HG02970 (cell line): Measurements from ENCODE around the gene BCL2L12.
A peak's percentile ranks its signal among the peaks of the same experiment; 100 is the strongest.
"Not testable (repeated sequence)": the region's sequence is repeated elsewhere in the genome, so short reads cannot be mapped to it uniquely, and the experiment has no call there.

Experiments
- ATAC-seq: cut with Tn5 transposase; IDR thresholded peaks from one replicate; pipeline ENCODE4 v1.9.1; 2021; ENCODE audit warnings: mild to moderate bottlenecking, moderate library complexity, moderate number of reproducible peaks; ENCODE audit not compliant: unreplicated experiment, low FRiP score

Gene BCL2L12

GRCh38 chr19:49665351-49666119 is at the start of gene BCL2L12, which contains the start of gene IRF3:
BCL2L12 (plus strand) TSS chr19:49665933; CDS start chr19:49666693, 760 bp downstream.
IRF3 (minus strand) TSS chr19:49665857; CDS start chr19:49664838, 1,019 bp downstream.
- ATAC-seq: peak; percentile 86

GRCh38 chr19:49616532-49616931 is 49.2 kb upstream of the BCL2L12 start:
- ATAC-seq: no peak

GRCh38 chr19:49616945-49617344 is 48.8 kb upstream of the BCL2L12 start:
- ATAC-seq: no peak

GRCh38 chr19:49617860-49618259 is 47.9 kb upstream of the BCL2L12 start:
- ATAC-seq: not testable (repeated sequence)

- no peak for ATAC-seq
These were observed 40.5 kb upstream of the BCL2L12 start for GRCh38 chr19:49624967-49625910.

- ATAC-seq: no peak
These were observed 39.5 kb upstream of the BCL2L12 start for GRCh38 chr19:49626226-49626625.

GRCh38 chr19:49629659-49630058 is 36.1 kb upstream of the BCL2L12 start:
- no peak for ATAC-seq

- ATAC-seq: no peak
These were observed 34.6 kb upstream of the BCL2L12 start for GRCh38 chr19:49631014-49631588.

DNA sequence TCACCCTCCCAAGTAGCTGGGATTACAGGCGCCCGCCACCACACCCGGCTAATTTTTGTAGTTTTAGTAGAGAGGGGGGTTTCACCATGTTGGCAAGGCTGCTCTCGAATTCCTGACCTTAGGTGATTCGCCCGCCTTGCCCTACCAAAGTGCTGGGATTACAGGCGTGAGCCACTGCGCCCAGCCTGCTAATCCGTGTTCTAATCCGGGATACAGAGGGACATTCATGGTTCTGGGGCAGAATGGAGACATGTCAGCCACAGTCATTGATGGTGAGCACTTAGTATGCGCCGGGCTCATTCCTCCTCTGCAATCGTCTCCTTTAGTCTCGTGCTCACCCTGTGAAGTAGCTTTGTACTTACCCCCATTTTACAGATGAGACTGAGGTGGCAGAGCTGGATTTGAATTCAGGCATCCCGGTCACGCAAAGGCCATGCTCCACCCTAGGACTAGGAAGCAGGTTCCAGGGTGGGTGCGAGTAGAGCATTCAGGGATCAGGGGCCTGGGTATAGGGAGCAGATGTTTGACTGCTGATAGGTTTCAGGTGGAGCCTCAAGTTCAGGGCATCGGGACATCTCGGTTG is 34.0 kb upstream of the BCL2L12 start:
- no peak for ATAC-seq

DNA sequence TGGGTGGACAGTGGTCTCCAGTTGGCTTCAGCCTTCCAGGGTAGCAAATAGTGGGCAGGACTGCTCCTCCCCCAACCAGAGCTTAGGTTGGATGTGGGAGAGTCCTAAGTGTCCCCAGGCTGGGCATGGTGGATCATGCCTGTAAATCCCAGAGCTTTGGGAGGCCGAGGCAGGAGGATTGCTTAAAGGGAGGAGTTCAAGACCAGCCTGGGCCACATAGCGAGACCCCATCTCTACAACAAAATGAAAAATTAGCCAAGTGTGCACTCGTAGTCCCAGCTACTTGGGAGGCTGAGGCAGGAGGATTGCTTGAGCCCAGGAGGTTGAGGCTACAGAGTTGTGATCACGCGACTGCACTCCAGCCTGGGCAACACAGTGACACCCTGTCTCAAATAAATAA is 33.2 kb upstream of the BCL2L12 start:
- ATAC-seq: no peak

DNA sequence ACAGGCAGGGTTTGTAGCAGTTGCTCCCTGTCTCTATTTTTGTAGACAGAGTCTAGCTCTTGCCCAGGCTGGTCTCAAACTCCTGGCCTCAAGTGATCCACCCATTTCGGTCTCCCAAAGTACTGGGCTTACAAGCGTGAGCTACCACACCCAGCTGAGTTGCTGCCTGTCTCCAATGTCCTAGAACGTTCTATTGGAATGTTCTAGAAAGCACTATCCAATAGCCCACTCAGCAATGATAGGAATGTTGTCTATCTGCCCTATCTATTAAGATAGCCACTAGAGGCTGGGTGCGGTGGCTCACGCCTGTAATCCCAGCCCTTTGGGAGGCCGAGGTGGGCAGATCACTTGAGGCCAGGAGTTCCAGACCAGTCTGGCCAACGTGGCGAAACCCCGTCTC is 32.5 kb upstream of the BCL2L12 start:
- ATAC-seq: not testable (repeated sequence)

- ATAC-seq: no peak
These were observed 30.1 kb upstream of the BCL2L12 start for GRCh38 chr19:49635530-49636232.

- ATAC-seq: no peak
These were observed 29.4 kb upstream of the BCL2L12 start for GRCh38 chr19:49636233-49636932.

DNA sequence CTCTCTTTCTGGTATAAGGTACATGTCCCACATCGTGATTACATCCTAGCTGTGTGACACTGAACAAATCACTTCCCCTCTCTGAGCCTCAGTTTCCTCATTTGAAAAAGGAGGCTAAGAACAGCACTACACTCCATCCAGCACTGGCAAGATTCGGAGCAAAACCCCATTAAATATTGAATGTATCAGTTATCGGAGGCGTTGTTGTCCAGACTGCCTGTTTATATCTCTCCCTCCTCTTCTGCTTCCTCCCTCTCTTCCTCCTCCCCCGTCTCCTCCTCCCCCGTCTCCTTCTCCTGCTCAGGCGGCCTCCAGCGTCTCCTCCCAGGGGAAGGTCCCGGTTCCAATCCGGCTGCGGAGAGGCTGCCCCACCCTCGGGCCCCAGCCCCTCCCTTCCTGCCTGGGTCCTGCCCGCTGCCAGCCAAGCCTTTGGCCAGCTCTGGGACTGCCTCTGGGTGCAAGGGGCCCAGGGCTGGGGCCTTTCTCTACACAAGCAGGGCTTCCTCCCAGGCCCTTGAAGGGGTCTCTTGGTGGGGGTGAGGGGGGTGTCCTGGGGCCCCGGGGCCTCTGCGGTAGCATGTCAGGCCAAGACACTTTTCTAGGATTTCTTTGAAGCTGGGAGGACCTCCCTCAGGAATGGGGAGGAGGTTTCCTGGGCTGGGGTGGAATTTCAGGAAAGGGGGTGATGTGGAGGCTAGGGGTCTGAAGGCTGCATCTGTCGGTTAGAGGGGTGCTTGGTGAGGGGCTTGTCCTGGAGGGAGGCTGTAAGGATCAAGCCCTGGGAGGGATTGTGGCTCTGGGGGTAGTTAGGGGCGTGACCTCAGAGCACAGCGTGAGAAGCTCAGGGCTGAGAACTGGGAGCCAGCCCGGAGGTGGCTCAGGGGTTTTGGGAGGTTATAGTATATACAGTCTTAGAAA is 27.7 kb upstream of the BCL2L12 start:
- no peak for ATAC-seq

- no peak for ATAC-seq
These were observed 26.2 kb upstream of the BCL2L12 start for GRCh38 chr19:49639401-49640112.

GRCh38 chr19:49640113-49640898 is 25.4 kb upstream of the BCL2L12 start, which contains the start of gene RRAS:
RRAS (minus strand) TSS chr19:49640143; CDS start chr19:49640098, 45 bp downstream.
- peak; percentile 51 for ATAC-seq
